HG02870 (cell line): Measurements from ENCODE around the gene SLC12A2.
A peak's percentile ranks its signal among the peaks of the same experiment; 100 is the strongest.

ENCODE experiments used
- ATAC-seq: cut with Tn5 transposase; IDR thresholded peaks from one replicate; pipeline ENCODE4 v1.9.1; 2021; ENCODE audit warnings: mild to moderate bottlenecking, moderate library complexity; ENCODE audit not compliant: unreplicated experiment

The SLC12A2 gene

DNA sequence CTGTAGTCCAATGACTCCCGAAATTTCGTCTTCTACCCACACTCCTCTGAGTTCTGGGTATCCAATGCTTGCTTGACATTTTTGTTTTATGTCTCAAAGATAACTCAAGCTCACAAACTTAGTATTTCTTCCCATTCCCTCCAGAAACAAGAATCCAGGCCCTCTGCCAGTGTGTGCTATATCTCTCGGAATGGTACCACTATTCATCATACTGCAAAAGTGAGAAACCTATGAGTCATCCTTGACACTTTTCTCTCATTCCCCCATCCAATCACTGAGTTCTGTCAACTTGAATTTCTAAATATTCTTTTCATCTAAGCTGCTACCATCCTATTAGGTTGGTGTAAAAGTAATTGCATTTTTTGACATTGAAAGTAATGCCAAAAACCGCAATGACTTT lies 9.8 kb downstream of the SLC12A2 start:
- ATAC-seq: no peak

DNA sequence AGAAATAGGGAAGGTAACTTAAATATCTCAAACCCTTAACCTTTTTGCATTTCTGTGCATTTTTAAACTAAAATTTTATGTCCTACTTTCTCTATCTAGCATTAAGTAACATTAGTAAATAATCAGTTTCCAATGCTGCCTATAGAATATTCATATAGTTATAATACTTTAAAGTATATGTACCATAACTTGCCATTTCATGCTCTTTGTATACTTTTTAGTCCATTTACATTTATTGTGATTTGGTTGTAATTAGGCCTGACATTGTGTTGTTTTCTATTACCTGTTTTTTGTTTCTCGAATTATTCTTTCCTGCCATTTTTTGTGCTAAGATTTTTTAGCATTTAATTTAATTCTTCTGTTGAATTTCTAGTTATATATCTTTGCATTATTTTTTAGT lies 13.7 kb downstream of the SLC12A2 start:
- no peak for ATAC-seq

- ATAC-seq: no peak
Observed at GRCh38 chr5:128097781-128098180, 14.2 kb downstream of the SLC12A2 start.

GRCh38 chr5:128099944-128100343 lies 16.4 kb downstream of the SLC12A2 start:
- no peak for ATAC-seq

DNA sequence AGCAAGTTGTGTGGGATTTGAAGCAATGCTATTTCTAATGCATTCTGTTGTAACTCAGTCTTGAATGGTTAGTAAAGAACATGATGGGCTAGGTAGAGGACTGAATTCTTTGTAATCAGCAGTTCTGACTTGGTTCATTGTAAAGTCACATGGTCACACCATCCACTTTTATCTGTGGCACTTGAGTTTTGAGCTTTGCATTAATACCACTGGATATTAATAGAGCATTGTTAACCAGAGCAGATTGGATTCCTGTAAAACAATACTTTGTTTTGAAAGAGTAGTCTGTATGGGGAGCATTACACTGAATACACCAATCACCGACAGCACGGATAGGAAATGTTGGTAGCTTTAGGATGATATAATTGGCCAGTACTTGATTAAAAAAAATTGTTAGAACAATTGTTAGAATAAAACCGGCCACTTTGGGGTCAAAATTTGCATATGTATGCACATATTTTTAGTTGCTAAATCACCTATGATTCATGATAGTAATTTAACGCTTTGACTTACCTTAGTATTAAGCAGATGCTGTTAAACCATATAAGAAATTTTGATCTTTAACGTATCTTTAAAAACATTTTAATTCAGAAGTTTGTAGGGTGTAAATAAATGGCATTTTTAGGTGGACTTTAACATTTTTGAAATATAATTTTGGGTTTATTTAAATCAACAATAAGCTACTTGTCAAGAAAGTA lies 17.4 kb downstream of the SLC12A2 start:
- no peak for ATAC-seq

- no peak for ATAC-seq
Observed at GRCh38 chr5:128101676-128102075, 18.1 kb downstream of the SLC12A2 start.

DNA sequence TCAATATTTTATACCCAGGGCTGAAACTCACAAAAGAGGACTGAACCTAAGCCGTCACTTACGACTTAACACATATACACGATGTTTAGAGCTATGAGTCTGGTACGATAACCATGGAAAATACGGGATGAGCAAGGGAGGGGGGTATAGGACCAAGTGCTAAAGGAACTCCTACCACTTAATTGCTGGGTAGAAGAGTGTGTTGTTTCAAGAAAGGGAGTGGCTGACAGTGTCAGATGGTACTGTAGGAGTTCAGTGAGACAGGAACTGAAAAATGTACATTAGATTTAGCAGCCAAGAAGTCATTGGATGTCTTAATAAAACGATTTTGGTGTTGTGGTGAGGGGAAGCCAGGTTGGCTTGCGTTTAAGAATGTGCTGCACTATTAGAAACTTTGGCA lies 21.6 kb downstream of the SLC12A2 start:
- ATAC-seq: no peak

GRCh38 chr5:128109138-128109537 lies 25.6 kb downstream of the SLC12A2 start:
- ATAC-seq: no peak

- no peak for ATAC-seq
Observed at GRCh38 chr5:128109766-128110165, 26.2 kb downstream of the SLC12A2 start.

DNA sequence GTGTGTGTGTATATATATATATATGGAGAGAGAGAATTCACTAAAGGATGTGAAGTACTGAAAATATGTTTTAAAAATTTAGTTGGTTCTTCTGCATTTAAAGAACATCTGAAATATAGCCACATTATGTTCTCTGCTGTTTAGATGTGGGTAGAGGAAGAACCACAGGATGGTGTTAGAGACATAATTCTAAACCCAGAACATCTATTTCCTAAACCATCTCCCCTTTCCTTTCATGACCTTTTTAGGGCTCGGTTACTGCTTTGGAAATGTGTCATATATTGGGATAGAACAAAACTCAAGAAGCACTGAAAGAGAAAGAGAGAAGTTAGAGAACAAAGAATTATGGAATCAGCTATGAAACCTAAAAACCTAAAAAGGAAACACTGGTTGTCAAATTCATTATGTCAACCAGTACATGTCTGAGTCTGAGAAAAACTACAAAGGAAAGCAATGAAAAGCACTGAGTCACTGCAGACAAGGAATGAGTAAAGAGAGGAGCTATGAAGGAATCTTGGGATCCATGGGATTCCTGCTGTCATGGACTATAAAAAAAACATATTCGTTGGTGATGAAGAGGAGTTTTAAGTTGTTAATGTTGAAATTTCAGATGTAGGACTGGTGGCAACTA lies 28.4 kb downstream of the SLC12A2 start:
- ATAC-seq: no peak

DNA sequence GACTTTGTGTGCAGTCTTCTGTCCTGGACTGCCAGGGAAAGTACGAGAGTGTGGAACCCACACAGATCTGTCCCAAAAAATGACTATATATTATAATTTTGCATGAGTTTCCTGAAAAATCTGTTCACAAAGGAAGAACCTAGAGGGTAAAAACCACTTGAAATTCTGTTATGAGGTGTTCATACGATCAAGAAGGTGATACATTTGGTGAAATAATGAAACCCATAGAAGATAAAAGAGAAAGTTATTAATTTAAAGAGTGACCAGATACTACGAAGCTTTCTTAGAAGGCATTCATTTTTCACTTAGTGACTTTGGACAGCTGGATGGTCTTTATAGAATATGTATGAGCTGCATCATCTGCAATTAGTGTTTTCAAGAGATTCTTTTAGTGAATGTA lies 32.9 kb downstream of the SLC12A2 start:
- peak; percentile 61 for ATAC-seq

GRCh38 chr5:128118214-128118613 lies 34.6 kb downstream of the SLC12A2 start:
- ATAC-seq: no peak

GRCh38 chr5:128121651-128122050 lies 38.1 kb downstream of the SLC12A2 start:
- ATAC-seq: no peak

- ATAC-seq: no peak
Observed at GRCh38 chr5:128123936-128124335, 40.4 kb downstream of the SLC12A2 start.

DNA sequence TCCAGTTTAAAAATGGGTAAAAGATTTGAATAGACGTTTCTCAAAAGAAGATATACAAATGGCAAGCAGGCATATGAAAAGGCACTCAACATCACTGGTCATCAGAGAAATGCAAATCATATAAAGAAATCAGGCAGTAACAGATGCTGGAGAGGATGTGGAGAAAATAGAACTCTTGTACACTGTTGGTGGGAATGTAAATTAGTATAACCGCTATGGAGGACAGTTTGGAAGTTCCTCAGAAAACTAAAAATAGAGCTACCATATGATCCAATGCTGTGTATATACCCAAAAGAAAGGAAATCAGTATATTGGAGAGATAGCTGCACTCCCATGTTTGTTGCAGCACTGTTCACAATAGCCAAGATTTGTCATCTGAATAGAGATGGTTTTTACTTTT lies 42.7 kb downstream of the SLC12A2 start:
- ATAC-seq: no peak

GRCh38 chr5:128132499-128132898 lies 48.9 kb downstream of the SLC12A2 start:
- no peak for ATAC-seq

- no peak for ATAC-seq
Observed at GRCh38 chr5:128135286-128135685, 51.7 kb downstream of the SLC12A2 start.

GRCh38 chr5:128143911-128144310 lies 60.3 kb downstream of the SLC12A2 start:
- ATAC-seq: no peak

DNA sequence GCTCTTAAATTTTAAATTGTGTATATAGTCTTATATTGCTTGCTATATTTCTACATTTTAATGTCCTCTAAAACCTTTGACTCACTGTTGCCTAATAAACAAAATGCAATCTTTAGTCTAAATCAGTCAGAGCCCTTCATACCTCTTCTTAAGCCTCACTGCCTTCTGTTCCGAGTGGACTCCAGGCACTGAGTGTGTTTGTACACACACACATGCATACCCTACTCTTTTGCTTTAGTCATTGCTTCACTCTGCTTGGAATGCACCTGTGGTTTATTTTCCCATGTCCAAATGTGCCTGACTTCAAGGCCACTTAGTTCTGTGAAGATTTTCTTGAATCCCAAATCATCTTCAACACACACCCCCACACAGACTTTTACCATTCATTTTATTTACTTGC lies 60.9 kb downstream of the SLC12A2 start:
- ATAC-seq: no peak

DNA sequence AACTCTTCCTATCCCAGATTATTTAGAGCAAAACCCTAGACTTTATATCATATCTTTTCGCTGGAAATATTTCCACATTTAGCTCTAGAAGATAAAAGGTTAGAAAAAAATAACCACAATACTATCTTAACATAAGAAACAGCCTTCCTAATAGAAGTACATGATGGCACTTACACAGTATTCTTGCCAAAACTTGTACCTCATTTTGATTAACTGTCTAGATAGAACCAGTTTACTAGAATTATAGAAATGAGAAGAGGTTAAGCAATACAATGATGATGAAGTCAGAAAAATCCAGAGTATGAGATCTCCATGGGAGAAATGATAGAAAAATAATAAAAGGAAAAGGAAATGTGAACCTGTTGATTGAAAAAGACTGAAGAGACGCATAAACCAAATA lies 63.1 kb downstream of the SLC12A2 start:
- no peak for ATAC-seq

DNA sequence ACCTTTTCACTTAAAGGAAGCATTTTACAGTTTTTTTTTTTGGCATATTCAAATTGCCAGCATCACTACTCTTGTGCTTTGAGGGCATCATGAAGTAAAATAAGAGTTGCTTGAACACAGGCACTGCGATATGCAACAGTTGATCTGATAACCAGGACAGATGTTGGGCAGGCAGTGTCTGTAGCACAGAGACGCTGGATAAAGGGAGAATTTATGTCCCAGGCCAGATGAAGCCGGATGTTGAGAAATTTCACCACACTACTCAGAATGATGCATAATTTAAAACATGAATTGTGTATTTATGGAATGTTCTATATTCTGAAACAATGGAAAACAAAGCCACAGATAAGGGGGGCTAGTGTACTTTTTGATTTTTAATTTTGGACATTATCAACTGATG lies 71.4 kb downstream of the SLC12A2 start:
- no peak for ATAC-seq

- no peak for ATAC-seq
Observed at GRCh38 chr5:128155776-128156175, 72.2 kb downstream of the SLC12A2 start.

GRCh38 chr5:128156521-128156920 lies 73.0 kb downstream of the SLC12A2 start:
- no peak for ATAC-seq
